Measurements from ENCODE around the gene IQUB.
"Not testable (repeated sequence)": the region's sequence is repeated elsewhere in the genome, so short reads cannot be mapped to it uniquely, and the experiment has no call there.

IQUB gene

DNA sequence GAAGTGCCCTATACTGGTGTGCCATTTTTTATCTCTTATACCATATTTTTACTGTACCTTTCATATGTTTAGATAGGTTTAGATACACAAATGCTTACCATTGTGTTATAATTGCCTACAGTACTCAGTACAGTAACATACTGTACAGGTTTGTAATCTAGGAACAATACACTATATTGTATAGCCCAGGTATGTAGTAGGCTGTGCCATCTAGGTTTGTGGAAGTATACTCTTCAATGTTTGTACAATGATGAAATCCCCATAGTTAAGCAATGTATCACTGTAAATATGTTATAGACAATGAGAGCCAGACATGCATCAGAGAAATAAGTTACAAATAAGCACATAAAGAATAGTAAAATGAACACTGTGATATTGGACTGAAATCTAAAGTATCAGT, 109.1 kb downstream of the IQUB start:
- TF ChIP-seq ZNF274 (IDR thresholded peaks at IDR 0.05; ENCODE audit: low read depth, low read length): no peak
- H3K4me3 ChIP-seq (ENCODE audit: low read length): no peak overlapping the region

DNA sequence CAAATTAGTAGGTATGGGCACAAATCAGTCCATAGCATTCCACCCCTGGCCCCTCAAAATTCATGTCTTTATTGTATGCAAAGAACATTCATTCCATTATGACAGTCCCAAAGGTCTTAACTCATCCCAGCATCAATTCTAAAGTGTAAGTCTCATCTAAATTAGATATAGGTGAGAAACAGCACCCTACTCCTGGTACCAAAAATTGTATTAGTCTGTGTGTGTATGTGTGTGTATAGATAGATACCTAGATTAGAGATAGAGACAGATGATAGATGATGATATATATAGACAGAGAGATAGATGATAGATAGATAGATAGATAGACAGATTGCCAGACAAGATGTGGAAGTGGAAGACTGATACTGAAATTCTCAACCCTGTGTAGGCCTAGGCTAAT, 109.9 kb downstream of the IQUB start:
- no peak for TF ChIP-seq ZNF274 (IDR thresholded peaks at IDR 0.05; ENCODE audit: low read depth, low read length)
- H3K4me3 ChIP-seq (ENCODE audit: low read length): no peak overlapping the region

DNA sequence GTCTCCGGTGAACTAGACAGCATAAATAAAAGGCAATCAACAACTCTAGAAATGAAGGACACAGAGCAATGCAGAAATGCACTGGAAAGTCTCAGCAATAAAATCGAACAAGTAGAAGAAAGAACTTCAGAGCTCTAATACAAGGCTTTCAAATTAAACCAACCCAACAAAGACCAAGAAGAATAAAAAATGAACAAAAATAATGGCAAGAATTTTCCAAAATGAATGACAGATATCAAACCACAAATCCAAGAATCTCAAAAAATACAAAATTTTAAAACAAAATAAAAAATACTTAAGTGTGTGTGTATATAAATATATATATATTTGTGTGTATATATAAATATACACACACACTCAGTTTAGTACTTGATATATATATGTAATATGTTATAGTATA, 110.8 kb downstream of the IQUB start:
- no peak overlapping the region for H3K4me3 ChIP-seq (ENCODE audit: low read length)
- TF ChIP-seq ZNF274 (IDR thresholded peaks at IDR 0.05; ENCODE audit: low read depth, low read length): no peak

DNA sequence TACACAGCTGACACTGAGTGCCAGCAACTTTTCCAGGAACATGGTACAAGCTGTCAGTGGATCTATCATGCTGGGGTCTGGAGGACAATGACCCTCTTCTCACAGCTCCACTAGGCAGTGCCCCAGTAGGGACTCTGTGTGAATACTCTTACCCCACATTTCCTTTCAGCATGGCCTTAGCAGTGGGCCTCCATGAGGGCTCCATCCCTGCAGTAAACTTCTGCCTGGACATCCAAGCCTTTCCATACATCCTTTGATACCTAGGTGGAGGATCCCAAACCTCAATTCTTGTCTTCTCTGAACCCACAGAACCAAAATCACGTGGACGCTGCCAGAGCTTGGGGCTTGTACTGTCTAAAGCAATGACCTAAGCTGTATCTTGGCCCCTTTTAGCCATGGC, 116.8 kb downstream of the IQUB start:
- H3K4me3 ChIP-seq (ENCODE audit: low read length): no peak overlapping the region
- no peak for TF ChIP-seq ZNF274 (IDR thresholded peaks at IDR 0.05; ENCODE audit: low read depth, low read length)

DNA sequence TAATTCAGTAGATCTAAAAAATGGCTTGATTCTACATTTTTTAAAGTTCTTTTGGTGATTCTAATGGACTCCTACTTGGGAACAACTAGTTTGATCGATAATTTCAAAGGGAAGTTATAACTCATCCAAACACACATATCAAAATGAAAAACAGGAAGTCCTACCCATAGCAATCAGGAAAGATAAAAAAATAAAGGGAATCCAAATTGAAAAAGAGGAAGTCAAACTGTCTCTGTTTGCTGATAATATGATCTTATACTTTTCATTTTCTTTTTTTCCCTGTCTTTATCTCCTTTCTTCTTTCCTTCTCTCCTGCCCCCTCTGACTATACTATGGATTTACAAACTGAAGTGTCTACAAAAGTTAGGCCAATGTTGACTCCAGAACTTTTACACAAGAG, 118.8 kb downstream of the IQUB start:
- TF ChIP-seq ZNF274 (IDR thresholded peaks at IDR 0.05; ENCODE audit: low read depth, low read length): no peak
- H3K4me3 ChIP-seq (ENCODE audit: low read length): no peak overlapping the region

DNA sequence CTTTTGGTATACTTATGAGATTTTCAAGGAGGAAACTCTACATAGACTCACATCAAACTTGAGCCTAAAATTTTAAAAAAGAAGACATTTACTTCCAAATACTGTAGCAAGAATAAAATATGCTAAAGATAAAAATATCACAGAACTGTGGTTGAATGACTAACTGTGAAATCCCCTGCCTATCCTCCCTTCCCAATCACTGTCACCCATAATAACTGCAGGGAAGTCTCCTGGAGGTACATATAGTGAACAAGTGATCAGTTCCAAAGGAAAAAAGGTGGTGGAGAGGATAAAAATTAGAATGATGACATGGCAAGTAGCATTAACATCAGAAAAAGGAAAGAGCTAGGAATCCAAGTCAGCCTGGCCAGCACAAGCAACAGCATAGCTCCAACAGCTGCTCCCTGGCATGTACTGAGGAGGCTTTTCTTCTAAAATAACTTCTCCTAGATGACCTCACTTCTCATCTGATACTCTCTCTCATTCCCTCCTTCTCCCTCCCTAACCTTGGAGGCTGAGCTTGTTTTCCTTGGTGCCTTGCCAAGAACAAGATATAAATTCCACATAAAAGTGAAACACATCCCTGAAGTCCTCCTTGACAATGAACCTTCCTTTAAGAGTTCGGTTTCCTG, 124.0 kb downstream of the IQUB start:
- TF ChIP-seq ZNF274 (IDR thresholded peaks at IDR 0.05; ENCODE audit: low read depth, low read length): no peak
- H3K4me3 ChIP-seq (ENCODE audit: low read length): no peak overlapping the region

DNA sequence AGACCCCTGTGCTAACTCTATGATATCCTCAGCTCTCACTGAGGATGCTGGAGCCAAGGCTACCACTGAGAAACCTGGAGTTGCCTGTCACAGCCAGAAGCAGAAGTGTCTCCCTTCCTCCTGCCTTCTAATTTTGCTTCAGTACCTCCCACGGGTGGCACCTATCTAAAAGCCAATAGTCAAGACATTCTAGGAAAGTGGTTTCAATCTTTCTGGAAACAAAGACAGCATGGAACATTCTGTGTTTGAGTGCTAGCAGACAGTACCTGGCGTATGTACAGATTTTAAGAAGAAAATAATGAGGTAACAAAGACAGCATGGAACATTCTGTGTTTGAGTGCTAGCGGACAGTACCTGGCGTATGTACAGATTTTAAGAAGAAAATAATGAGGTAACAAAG, 126.4 kb downstream of the IQUB start:
- not testable (repeated sequence) for H3K4me3 ChIP-seq (ENCODE audit: low read length)
